HepG2 (cell line): ENCODE data around the gene ADARB1. TPM values are rescaled to one million over a fixed set of nuclear protein-coding genes. Genes with fewer than 3 reads are reported as not detected.

Experiments used
- ATAC-seq: fragments of 200-7000 bp; cut with Tn5 transposase; 3 replicates; pipeline ENCODE4 v1.9.1; 2020; ENCODE audit warnings: mild to moderate bottlenecking, moderate library complexity
- BruUV-seq: library from RNA; stranded (reverse); fragments of 400-500 nt; replicated peaks from 2 replicates; lab custom pipeline; 2021; lab: Mats Ljungman, UMichigan
- CTCF ChIA-PET: fragments of 300-600 bp; formaldehyde crosslinking; extraction: SDS; loops from one replicate; lab custom pipeline; 2021; ENCODE audit warnings: low total read pairs, inconsistent platforms, low intra/inter-chr PET ratio; lab: Yijun Ruan, JAX
- POLR2A ChIA-PET: fragments of 350-600 bp; sonication (Branson Sonifier 250); formaldehyde crosslinking; loops from one replicate; lab custom pipeline; 2020; ENCODE audit warnings: antibody characterized with exemption, inconsistent platforms; lab: Yijun Ruan, JAX
- DNase-seq: peaks from one replicate; pipeline ENCODE4 v3.0.0-alpha.2; 2015; ENCODE audit warnings: low spot score
- FAIRE-seq: peaks from 3 replicates; lab custom pipeline; 2011; peaks lifted over from hg19 to GRCh38; lab: Jason Lieb, UNC
- H2AFZ ChIP-seq: one replicate; pipeline ENCODE4 v1.6.1; 2011; ENCODE audit warnings: low read length, inconsistent platforms
- H3K27ac ChIP-seq: fragments of 300-600 bp; 3 replicates; pipeline ENCODE4 v1.8.0; 2011; ENCODE audit warnings: mixed run types, mild to moderate bottlenecking, mixed read lengths, low read length, inconsistent platforms; ENCODE audit not compliant: insufficient read depth; ENCODE audit errors: extremely low read length
- H3K27me3 ChIP-seq, 2 experiments: fragments of 200-600 bp in 1 of 2; 2 replicates in 1 of 2; 3 replicates in 1 of 2; pipeline versions ENCODE4 v1.6.0 to v1.8.0; 2011; ENCODE audit warnings: low read length in 2 of 2, mild to moderate bottlenecking in 2 of 2, moderate library complexity in 2 of 2, inconsistent platforms in 1 of 2; ENCODE audit not compliant: insufficient read depth in 2 of 2, control insufficient read depth in 1 of 2
- H3K36me3 ChIP-seq, 2 experiments: fragments of 200-600 bp in 1 of 2; replicated peaks in 1 of 2; 2 replicates in 1 of 2; 3 replicates in 1 of 2; pipeline versions ENCODE4 v1.5.1 to v1.8.0; 2011; ENCODE audit warnings: low read length in 2 of 2, inconsistent platforms in 1 of 2; ENCODE audit not compliant: insufficient read depth in 2 of 2, control insufficient read depth in 1 of 2
- H3K4me1 ChIP-seq: 2 replicates; pipeline ENCODE4 v1.5.1; 2012; ENCODE audit warnings: low read length, inconsistent platforms; ENCODE audit not compliant: insufficient read depth
- H3K4me2 ChIP-seq: 2 replicates; pipeline ENCODE4 v1.6.0; 2011; ENCODE audit warnings: low read depth, low read length, inconsistent platforms
- H3K4me3 ChIP-seq, 3 experiments: fragments of 200-600 bp in 1 of 3; sonication (generic), shearing (Covaris generic) in 1 of 3; replicated peaks in 1 of 3; 2 replicates each; pipeline ENCODE4 v1.5.1; 2011 to 2016; ENCODE audit warnings: low read length in 3 of 3, inconsistent platforms in 2 of 3, low read depth in 2 of 3, mild to moderate bottlenecking in 2 of 3, control low read depth in 1 of 3, mixed read lengths in 1 of 3; ENCODE audit not compliant: insufficient read depth in 1 of 3
- H3K79me2 ChIP-seq: one replicate; pipeline ENCODE4 v1.6.1; 2011; ENCODE audit warnings: low read length, inconsistent platforms; ENCODE audit not compliant: insufficient read depth
- H3K9ac ChIP-seq: 2 replicates; pipeline ENCODE4 v1.6.0; 2011; ENCODE audit warnings: mild to moderate bottlenecking, low read depth, low read length, inconsistent platforms; ENCODE audit not compliant: insufficient read depth
- H3K9me3 ChIP-seq: 2 replicates; pipeline ENCODE4 v1.5.1; 2012; ENCODE audit warnings: mild to moderate bottlenecking, low read length
- H4K20me1 ChIP-seq: 2 replicates; pipeline ENCODE4 v1.6.0; 2011; ENCODE audit warnings: inconsistent platforms, mild to moderate bottlenecking, low read length, moderate library complexity; ENCODE audit not compliant: insufficient read depth
- CEBPG ChIP-seq: IDR thresholded peaks from 2 replicates; pipeline ENCODE4 v1.6.1; 2016
- JARID2 ChIP-seq: sonication (generic); formaldehyde crosslinking; IDR thresholded peaks from 2 replicates; pipeline ENCODE4 v1.8.1; 2023; ENCODE audit warnings: missing genetic modification reagents, inconsistent platforms; ENCODE audit not compliant: insufficient replicate concordance
- PITX1 ChIP-seq: sonication (generic); formaldehyde crosslinking; IDR thresholded peaks from 2 replicates; pipeline ENCODE4 v1.5.1; 2020; ENCODE audit warnings: mild to moderate bottlenecking, missing genetic modification reagents
- SALL1 ChIP-seq: sonication (generic); formaldehyde crosslinking; IDR thresholded peaks from 2 replicates; pipeline ENCODE4 v1.8.0; 2022; ENCODE audit warnings: mild to moderate bottlenecking, missing genetic modification reagents
- ZBTB42 ChIP-seq: sonication (generic); formaldehyde crosslinking; IDR thresholded peaks from 2 replicates; pipeline ENCODE4 v1.5.0; 2020; ENCODE audit warnings: mild to moderate bottlenecking, missing genetic modification reagents
- ZNF251 ChIP-seq: sonication (generic); formaldehyde crosslinking; IDR thresholded peaks from 2 replicates; pipeline ENCODE4 v1.9.0; 2021; ENCODE audit warnings: mild to moderate bottlenecking, missing genetic modification reagents
- ZSCAN20 ChIP-seq: sonication (generic); formaldehyde crosslinking; IDR thresholded peaks from 2 replicates; pipeline ENCODE4 v1.4.0; 2020; ENCODE audit warnings: missing genetic modification reagents, mild to moderate bottlenecking, borderline replicate concordance
- WGBS: methylation state at CpG from one replicate; pipeline ENCODE4 v1.1.6; 2017; ENCODE audit warnings: low lambda C conversion rate; 5-methylcytosine and 5-hydroxymethylcytosine counted together
- in situ Hi-C: cut with HindIII; loops from 2 replicates; pipeline ENCODE4 v1.10.0; 2017; ENCODE audit warnings: low pct_unique_long_range_greater_than_20kb; ENCODE audit not compliant: extremely low pct_ligation_motif_present
- intact Hi-C: fragments of 100-400 bp; cut with micrococcal nuclease; formaldehyde crosslinking; loops from one replicate; pipeline ENCODE4 v1.10.0; 2022; ENCODE audit not compliant: unreplicated experiment
- polyA plus RNA-seq, 8 experiments: library from polyadenylated mRNA; depleted of rRNA in 3 of 8; stranded (reverse) in 7 of 8; unstranded in 1 of 8; fragments of >200 nt; fragmentation: Illumina TruSeq in 4 of 8; extraction: Trizol in 4 of 8; gene quantifications; 2 replicates each; pipeline versions ENCODE4 v1.2.1 to v1.2.3, GENCODE V29; 2011 to 2016; ENCODE audit warnings: low read depth in 4 of 8, missing spikeins in 1 of 8, mixed read lengths in 1 of 8; ENCODE audit not compliant: insufficient read depth in 1 of 8
- total RNA-seq, 5 experiments: library from RNA; depleted of rRNA; stranded (reverse); fragments of >200 nt; fragmentation: Illumina TruSeq; extraction: Trizol; gene quantifications; 2 replicates each; pipeline ENCODE4 v1.2.3, GENCODE V29; 2016; ENCODE audit warnings: low read depth in 1 of 5
- TF ChIP-seq, protein P1 (sequence below): sonication (generic); formaldehyde crosslinking; IDR thresholded peaks from 2 replicates; pipeline ENCODE4 v1.9.0; 2021; ENCODE audit warnings: mild to moderate bottlenecking, missing genetic modification reagents
- TF ChIP-seq, protein P2 (sequence below): sonication (generic); IDR thresholded peaks from 2 replicates; pipeline ENCODE4 v1.6.1; 2016; ENCODE audit warnings: low read depth, borderline replicate concordance
- TF ChIP-seq, protein P3 (sequence below), 2 experiments: sonication (generic) in 1 of 2; formaldehyde crosslinking in 1 of 2; IDR thresholded peaks; 2 replicates each; pipeline versions ENCODE4 v1.5.1 to v1.6.1; 2011 to 2020; ENCODE audit warnings: borderline replicate concordance in 1 of 2, low read depth in 1 of 2, low read length in 1 of 2, mild to moderate bottlenecking in 1 of 2, missing genetic modification reagents in 1 of 2, moderate library complexity in 1 of 2

ADARB1 gene
- total and polyA plus RNA-seq, 2 of the 13 experiments (the other 11 are each of a cell fraction or from before 2014, with no cell fraction given), result 6.6 to 10.0 TPM

DNA sequence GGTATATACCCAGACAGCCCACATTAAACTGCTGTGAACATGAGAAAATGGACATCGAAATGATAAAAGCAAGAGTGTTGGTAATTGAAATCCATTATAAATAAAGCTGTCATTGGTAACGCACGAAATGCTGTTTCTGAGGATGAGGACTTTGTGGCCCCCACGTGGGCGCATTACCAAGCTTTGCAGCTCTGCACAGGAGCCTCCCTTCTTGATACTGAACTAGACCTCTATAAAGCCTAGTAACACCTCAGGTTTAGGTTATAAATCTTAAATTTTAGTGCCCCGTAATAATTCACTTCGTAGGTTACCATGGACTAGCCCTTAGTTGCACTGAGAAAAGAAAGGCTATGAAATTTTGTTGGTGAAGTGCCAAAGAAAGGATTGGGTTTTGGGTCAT lies 45.4 kb downstream of the ADARB1 start:
- no peak overlapping the region for H3K4me3 ChIP-seq
- no peak overlapping the region for H2AFZ ChIP-seq
- no peak overlapping the region for H3K27ac ChIP-seq
- in situ Hi-C loops, result no loop called here
- intact Hi-C loops, result no loop called here
- DNase-seq (no peak), ATAC-seq (no peak), FAIRE-seq (no peak)
- no peak for TF ChIP-seq PITX1 (CRISPR knock-in tag)
- no peak for TF ChIP-seq ZBTB42
- TF ChIP-seq JARID2 (CRISPR knock-in tag), result no peak
- no peak for TF ChIP-seq ZNF251 (CRISPR knock-in tag)
- TF ChIP-seq, protein P1, sequence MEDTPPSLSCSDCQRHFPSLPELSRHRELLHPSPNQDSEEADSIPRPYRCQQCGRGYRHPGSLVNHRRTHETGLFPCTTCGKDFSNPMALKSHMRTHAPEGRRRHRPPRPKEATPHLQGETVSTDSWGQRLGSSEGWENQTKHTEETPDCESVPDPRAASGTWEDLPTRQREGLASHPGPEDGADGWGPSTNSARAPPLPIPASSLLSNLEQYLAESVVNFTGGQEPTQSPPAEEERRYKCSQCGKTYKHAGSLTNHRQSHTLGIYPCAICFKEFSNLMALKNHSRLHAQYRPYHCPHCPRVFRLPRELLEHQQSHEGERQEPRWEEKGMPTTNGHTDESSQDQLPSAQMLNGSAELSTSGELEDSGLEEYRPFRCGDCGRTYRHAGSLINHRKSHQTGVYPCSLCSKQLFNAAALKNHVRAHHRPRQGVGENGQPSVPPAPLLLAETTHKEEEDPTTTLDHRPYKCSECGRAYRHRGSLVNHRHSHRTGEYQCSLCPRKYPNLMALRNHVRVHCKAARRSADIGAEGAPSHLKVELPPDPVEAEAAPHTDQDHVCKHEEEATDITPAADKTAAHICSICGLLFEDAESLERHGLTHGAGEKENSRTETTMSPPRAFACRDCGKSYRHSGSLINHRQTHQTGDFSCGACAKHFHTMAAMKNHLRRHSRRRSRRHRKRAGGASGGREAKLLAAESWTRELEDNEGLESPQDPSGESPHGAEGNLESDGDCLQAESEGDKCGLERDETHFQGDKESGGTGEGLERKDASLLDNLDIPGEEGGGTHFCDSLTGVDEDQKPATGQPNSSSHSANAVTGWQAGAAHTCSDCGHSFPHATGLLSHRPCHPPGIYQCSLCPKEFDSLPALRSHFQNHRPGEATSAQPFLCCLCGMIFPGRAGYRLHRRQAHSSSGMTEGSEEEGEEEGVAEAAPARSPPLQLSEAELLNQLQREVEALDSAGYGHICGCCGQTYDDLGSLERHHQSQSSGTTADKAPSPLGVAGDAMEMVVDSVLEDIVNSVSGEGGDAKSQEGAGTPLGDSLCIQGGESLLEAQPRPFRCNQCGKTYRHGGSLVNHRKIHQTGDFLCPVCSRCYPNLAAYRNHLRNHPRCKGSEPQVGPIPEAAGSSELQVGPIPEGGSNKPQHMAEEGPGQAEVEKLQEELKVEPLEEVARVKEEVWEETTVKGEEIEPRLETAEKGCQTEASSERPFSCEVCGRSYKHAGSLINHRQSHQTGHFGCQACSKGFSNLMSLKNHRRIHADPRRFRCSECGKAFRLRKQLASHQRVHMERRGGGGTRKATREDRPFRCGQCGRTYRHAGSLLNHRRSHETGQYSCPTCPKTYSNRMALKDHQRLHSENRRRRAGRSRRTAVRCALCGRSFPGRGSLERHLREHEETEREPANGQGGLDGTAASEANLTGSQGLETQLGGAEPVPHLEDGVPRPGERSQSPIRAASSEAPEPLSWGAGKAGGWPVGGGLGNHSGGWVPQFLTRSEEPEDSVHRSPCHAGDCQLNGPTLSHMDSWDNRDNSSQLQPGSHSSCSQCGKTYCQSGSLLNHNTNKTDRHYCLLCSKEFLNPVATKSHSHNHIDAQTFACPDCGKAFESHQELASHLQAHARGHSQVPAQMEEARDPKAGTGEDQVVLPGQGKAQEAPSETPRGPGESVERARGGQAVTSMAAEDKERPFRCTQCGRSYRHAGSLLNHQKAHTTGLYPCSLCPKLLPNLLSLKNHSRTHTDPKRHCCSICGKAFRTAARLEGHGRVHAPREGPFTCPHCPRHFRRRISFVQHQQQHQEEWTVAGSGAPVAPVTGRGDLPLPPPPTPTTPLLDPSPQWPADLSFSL (CRISPR knock-in tag), result no peak
- no peak for TF ChIP-seq SALL1 (CRISPR knock-in tag)
- TF ChIP-seq, protein P2, sequence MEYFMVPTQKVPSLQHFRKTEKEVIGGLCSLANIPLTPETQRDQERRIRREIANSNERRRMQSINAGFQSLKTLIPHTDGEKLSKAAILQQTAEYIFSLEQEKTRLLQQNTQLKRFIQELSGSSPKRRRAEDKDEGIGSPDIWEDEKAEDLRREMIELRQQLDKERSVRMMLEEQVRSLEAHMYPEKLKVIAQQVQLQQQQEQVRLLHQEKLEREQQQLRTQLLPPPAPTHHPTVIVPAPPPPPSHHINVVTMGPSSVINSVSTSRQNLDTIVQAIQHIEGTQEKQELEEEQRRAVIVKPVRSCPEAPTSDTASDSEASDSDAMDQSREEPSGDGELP, result no peak
- TF ChIP-seq, protein P3, sequence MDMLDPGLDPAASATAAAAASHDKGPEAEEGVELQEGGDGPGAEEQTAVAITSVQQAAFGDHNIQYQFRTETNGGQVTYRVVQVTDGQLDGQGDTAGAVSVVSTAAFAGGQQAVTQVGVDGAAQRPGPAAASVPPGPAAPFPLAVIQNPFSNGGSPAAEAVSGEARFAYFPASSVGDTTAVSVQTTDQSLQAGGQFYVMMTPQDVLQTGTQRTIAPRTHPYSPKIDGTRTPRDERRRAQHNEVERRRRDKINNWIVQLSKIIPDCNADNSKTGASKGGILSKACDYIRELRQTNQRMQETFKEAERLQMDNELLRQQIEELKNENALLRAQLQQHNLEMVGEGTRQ (IDR thresholded peaks at IDR 0.05; ENCODE audit: low read depth, low read length), result no peak
- TF ChIP-seq, protein P3 (CRISPR knock-in tag; IDR thresholded peaks at IDR 0.05; ENCODE audit: borderline replicate concordance), result no peak
- no peak for TF ChIP-seq CEBPG
- no peak for TF ChIP-seq ZSCAN20
- ChIA-PET POLR2A (no interaction called here), CTCF (no interaction called here)
- no peaks in the 10 kb centered on the region for H3K27me3 ChIP-seq
- H4K20me1 ChIP-seq, result no peaks in the 10 kb centered on the region
- no TSS peak for BruUV-seq
- no peak overlapping the region for H3K9ac ChIP-seq
- peaks cover 17% of the 10 kb centered on the region for H3K4me1 ChIP-seq
- no peaks in the 10 kb centered on the region; a peak in 3 of 5 replicates for H3K36me3 ChIP-seq
- WGBS, result 96% methylated on average over 7 of the region's 7 CpGs
- no peaks in the 10 kb centered on the region for H3K79me2 ChIP-seq
- H3K9me3 ChIP-seq, result no peaks in the 10 kb centered on the region
- H3K4me2 ChIP-seq, result no peak overlapping the region
